ENCODE data around the gene IGSF9. TPM values are rescaled to one million over a fixed set of nuclear protein-coding genes. Genes with fewer than 3 reads are reported as not detected.

IGSF9 gene
- total and polyA plus RNA-seq, 2 of the 4 experiments (the other 2 are of a cell fraction) = 0.05 TPM; not detected in 1

DNA sequence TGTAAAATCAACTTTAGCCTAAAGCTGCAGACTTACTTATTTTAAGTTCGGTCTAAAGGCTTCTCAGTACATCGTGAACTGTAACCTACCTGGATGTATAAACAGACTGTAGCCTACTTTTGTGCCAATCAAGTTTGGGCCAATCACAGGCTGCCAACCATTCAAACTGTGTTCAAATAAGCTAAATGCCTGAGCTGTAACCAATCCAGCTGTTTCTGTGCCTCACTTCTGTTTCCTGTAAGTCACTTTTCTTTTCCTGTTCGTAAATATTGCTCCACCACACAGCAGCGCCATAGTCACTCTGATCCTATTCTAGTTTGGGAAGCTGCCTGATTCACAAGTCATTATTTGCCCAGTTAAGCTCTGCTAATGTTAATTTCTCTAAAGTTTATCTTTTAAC, 46.1 kb upstream of the IGSF9 start:
- H3K9ac ChIP-seq (ENCODE audit: low read depth, low read length) = no peak overlapping the region
- BruUV-seq (replicated peaks) = no TSS peak
- no peak overlapping the region for H2BK15ac ChIP-seq (ENCODE audit: low read depth, low read length)
- no peaks in the 10 kb centered on the region for H3K9me3 ChIP-seq (ENCODE audit: control insufficient read depth, insufficient read depth, low read length)
- H3K9me1 ChIP-seq (ENCODE audit: insufficient read depth, low read length) = no peaks in the 10 kb centered on the region
- peak overlapping the region; percentile 31; the same call in 1 of the 2 replicates for H3K4me2 ChIP-seq (ENCODE audit: low read depth, low read length)
- no peak for TF ChIP-seq RAD21 (IDR thresholded peaks at IDR 0.05; ENCODE audit: low read length)
- TF ChIP-seq, protein P1, sequence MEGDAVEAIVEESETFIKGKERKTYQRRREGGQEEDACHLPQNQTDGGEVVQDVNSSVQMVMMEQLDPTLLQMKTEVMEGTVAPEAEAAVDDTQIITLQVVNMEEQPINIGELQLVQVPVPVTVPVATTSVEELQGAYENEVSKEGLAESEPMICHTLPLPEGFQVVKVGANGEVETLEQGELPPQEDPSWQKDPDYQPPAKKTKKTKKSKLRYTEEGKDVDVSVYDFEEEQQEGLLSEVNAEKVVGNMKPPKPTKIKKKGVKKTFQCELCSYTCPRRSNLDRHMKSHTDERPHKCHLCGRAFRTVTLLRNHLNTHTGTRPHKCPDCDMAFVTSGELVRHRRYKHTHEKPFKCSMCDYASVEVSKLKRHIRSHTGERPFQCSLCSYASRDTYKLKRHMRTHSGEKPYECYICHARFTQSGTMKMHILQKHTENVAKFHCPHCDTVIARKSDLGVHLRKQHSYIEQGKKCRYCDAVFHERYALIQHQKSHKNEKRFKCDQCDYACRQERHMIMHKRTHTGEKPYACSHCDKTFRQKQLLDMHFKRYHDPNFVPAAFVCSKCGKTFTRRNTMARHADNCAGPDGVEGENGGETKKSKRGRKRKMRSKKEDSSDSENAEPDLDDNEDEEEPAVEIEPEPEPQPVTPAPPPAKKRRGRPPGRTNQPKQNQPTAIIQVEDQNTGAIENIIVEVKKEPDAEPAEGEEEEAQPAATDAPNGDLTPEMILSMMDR (conservative IDR thresholded peaks at IDR 0.05; ENCODE audit: low read depth, low read length) = no peak
- TF ChIP-seq, protein P2, sequence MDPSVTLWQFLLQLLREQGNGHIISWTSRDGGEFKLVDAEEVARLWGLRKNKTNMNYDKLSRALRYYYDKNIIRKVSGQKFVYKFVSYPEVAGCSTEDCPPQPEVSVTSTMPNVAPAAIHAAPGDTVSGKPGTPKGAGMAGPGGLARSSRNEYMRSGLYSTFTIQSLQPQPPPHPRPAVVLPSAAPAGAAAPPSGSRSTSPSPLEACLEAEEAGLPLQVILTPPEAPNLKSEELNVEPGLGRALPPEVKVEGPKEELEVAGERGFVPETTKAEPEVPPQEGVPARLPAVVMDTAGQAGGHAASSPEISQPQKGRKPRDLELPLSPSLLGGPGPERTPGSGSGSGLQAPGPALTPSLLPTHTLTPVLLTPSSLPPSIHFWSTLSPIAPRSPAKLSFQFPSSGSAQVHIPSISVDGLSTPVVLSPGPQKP (IDR thresholded peaks at IDR 0.05; ENCODE audit: borderline replicate concordance, low read depth, low read length) = no peak
- no peak for TF ChIP-seq BHLHE40 (IDR thresholded peaks at IDR 0.05; ENCODE audit: low read depth, low read length)
- no peak for TF ChIP-seq POLR2A (IDR thresholded peaks at IDR 0.05; ENCODE audit: low read depth, low read length)
- TF ChIP-seq MXI1 (IDR thresholded peaks at IDR 0.05; ENCODE audit: borderline replicate concordance, low read depth, low read length) = no peak
- no peak for TF ChIP-seq NFE2L2 (IDR thresholded peaks at IDR 0.05; ENCODE audit: low read depth, low read length)
- TF ChIP-seq RFX5 (IDR thresholded peaks at IDR 0.05; ENCODE audit: low read depth, low read length) = no peak
- TF ChIP-seq FOS (IDR thresholded peaks at IDR 0.05; ENCODE audit: low read depth, low read length) = no peak
- no peak for TF ChIP-seq SMC3 (IDR thresholded peaks at IDR 0.05; ENCODE audit: low read depth, low read length)
- no peak for TF ChIP-seq MAZ (IDR thresholded peaks at IDR 0.05; ENCODE audit: borderline replicate concordance, low read depth, low read length)
- TF ChIP-seq CHD1 (IDR thresholded peaks at IDR 0.05; ENCODE audit: low read depth, low read length) = no peak
- no peak for TF ChIP-seq CEBPB (IDR thresholded peaks at IDR 0.05; ENCODE audit: low read depth, low read length)
- no peak for TF ChIP-seq MAFK (IDR thresholded peaks at IDR 0.05; ENCODE audit: low read depth, low read length)
- H4K8ac ChIP-seq (ENCODE audit: low read depth in 2 of 2, low read length in 2 of 2) = no peak overlapping the region
- no peak overlapping the region for H3K56ac ChIP-seq (ENCODE audit: extremely low read depth, insufficient read depth, low read length)
- no peak overlapping the region for H2AFZ ChIP-seq (replicated peaks; ENCODE audit: low read length, poor library complexity)
- no peak overlapping the region for H3K4me3 ChIP-seq (ENCODE audit: insufficient read depth, low read depth, low read length)
- no peak overlapping the region for H3K4ac ChIP-seq (ENCODE audit: low read depth, low read length)
- no peaks in the 10 kb centered on the region for H3K36me3 ChIP-seq (ENCODE audit: control insufficient read depth, insufficient read depth, low read length)
- H3K18ac ChIP-seq (ENCODE audit: low read depth, low read length) = no peak overlapping the region
- no peak overlapping the region for H4K91ac ChIP-seq (ENCODE audit: insufficient read depth, low read depth, low read length)
- peaks cover 2% of the 10 kb centered on the region; the same call in 1 of the 2 replicates for H3K4me1 ChIP-seq (ENCODE audit: control insufficient read depth, insufficient read depth, low read length)
- WGBS, 2 experiments (ENCODE audit: extremely low coverage in 2 of 2, insufficient read length in 1 of 2) = 61% methylated on average over 2 of the region's 4 CpGs; no CpG with 5 or more reads in 1 of the 2 experiments
- peak; percentile 42; the same call in 1 of the 2 replicates for ATAC-seq (ENCODE audit: low read depth)
- H3K27ac ChIP-seq (ENCODE audit: insufficient read depth, low read length) = no peak overlapping the region
- dilution Hi-C loops (cut with HindIII; ENCODE audit: low sequenced_read_pairs, unreplicated experiment) (no loop called here), intact Hi-C loops (cut with micrococcal nuclease) (no loop called here), in situ Hi-C loops (cut with MboI; ENCODE audit: low sequenced_read_pairs) (no loop called here)
- H2AK9ac ChIP-seq (replicated peaks; ENCODE audit: low read depth, low read length, poor library complexity) = no peak overlapping the region
- H3K23ac ChIP-seq (ENCODE audit: low read depth, low read length) = no peak overlapping the region
- H2BK20ac ChIP-seq (ENCODE audit: low read depth, low read length) = no peak overlapping the region
- H2BK120ac ChIP-seq (ENCODE audit: low read depth, low read length) = no peak overlapping the region
- H4K20me1 ChIP-seq (ENCODE audit: insufficient read depth, low read length) = no peaks in the 10 kb centered on the region
- POLR2A ChIA-PET (ENCODE audit: unreplicated experiment) = no interaction called here
- CTCF ChIA-PET = interaction anchor here (1.0 to 1.2 kb wide), 2 partner anchors 16 kb away, joined by 3 to 4 read pairs; no protein-coding TSS in a partner anchor
- no peaks in the 10 kb centered on the region for H3K79me1 ChIP-seq (ENCODE audit: low read depth in 1 of 2, low read length in 2 of 2)
- no peak overlapping the region for H3K14ac ChIP-seq (replicated peaks; ENCODE audit: low read depth, low read length)
- peaks cover 5% of the 10 kb centered on the region for H3K27me3 ChIP-seq (ENCODE audit: control insufficient read depth, insufficient read depth, low read length)
- no peak overlapping the region for H4K5ac ChIP-seq (ENCODE audit: low read depth, low read length)
- no peak overlapping the region for H2AK5ac ChIP-seq (ENCODE audit: low read depth, low read length)
- DNase-seq = peak; percentile 15
- no peak overlapping the region for H2BK5ac ChIP-seq (ENCODE audit: low read depth, low read length, poor library complexity, severe bottlenecking)

Measured in IMR-90 (cell line).